HK-2 (cell line): ENCODE data around the gene NBDY.
"Not testable (repeated sequence)": the region's sequence is repeated elsewhere in the genome, so short reads cannot be mapped to it uniquely, and the experiment has no call there.

Source experiments
- DNase-seq: peaks from one replicate; pipeline ENCODE4 v3.0.0-alpha.2; 2018; ENCODE audit not compliant: unreplicated experiment

Gene NBDY

GRCh38 chrX:56800801-56801200 lies 71.8 kb downstream of the NBDY start:
- no peak for DNase-seq

- DNase-seq = no peak
Measured at GRCh38 chrX:56802428-56802827, 73.4 kb downstream of the NBDY start.

GRCh38 chrX:56802921-56803849 lies 74.1 kb downstream of the NBDY start:
- no peak for DNase-seq

GRCh38 chrX:56803850-56804681 lies 75.0 kb downstream of the NBDY start:
- no peak for DNase-seq

GRCh38 chrX:56804867-56805266 lies 75.8 kb downstream of the NBDY start:
- DNase-seq = no peak

GRCh38 chrX:56805399-56805798 lies 76.4 kb downstream of the NBDY start:
- DNase-seq = no peak

GRCh38 chrX:56806176-56806575 lies 77.1 kb downstream of the NBDY start:
- not testable (repeated sequence) for DNase-seq

- DNase-seq = no peak
Measured at GRCh38 chrX:56811599-56811998, 82.6 kb downstream of the NBDY start.

- DNase-seq = no peak
Measured at GRCh38 chrX:56812515-56813105, 83.6 kb downstream of the NBDY start.

- DNase-seq = no peak
Measured at GRCh38 chrX:56813318-56813837, 84.3 kb downstream of the NBDY start.

- no peak for DNase-seq
Measured at GRCh38 chrX:56817179-56817578, 88.1 kb downstream of the NBDY start.

GRCh38 chrX:56826020-56826419 lies 97.0 kb downstream of the NBDY start:
- DNase-seq = no peak

- no peak for DNase-seq
Measured at GRCh38 chrX:56833626-56834025, 104.6 kb downstream of the NBDY start.

GRCh38 chrX:56853436-56853835 lies 124.4 kb downstream of the NBDY start:
- no peak for DNase-seq

GRCh38 chrX:56857042-56857441 lies 128.0 kb downstream of the NBDY start:
- no peak for DNase-seq

GRCh38 chrX:56860888-56861287 lies 131.8 kb downstream of the NBDY start:
- no peak for DNase-seq
